Fibroblast of lung (primary cell): ENCODE results near the gene MAP7. TPM values are rescaled to one million over a fixed set of nuclear protein-coding genes. Genes with fewer than 3 reads are reported as not detected.

ENCODE experiments used
- DNase-seq, 2 donors: peaks; one replicate each; pipeline versions ENCODE4 v3.0.0 to v3.0.0-alpha.2; 2010; ENCODE audit warnings: low read depth in 2 of 2
- H2AFZ ChIP-seq: 2 replicates; pipeline ENCODE4 v1.5.1; 2012; ENCODE audit warnings: low read length, control low read depth, inconsistent platforms
- H3K27ac ChIP-seq: 2 replicates; pipeline ENCODE4 v1.5.1; 2011; ENCODE audit warnings: low read length, control low read depth; ENCODE audit not compliant: insufficient read depth
- H3K27me3 ChIP-seq: 2 replicates; pipeline ENCODE4 v1.5.1; 2011; ENCODE audit warnings: mild to moderate bottlenecking, low read length; ENCODE audit not compliant: control insufficient read depth, insufficient read depth
- H3K36me3 ChIP-seq: 2 replicates; pipeline ENCODE4 v1.5.1; 2011; ENCODE audit warnings: low read length; ENCODE audit not compliant: control insufficient read depth, insufficient read depth
- H3K4me1 ChIP-seq: 2 replicates; pipeline ENCODE4 v1.5.1; 2011; ENCODE audit warnings: low read length; ENCODE audit not compliant: control insufficient read depth, insufficient read depth; ENCODE audit errors: extremely low read depth
- H3K4me2 ChIP-seq: 2 replicates; pipeline ENCODE4 v1.5.1; 2011; ENCODE audit warnings: low read length, control low read depth; ENCODE audit not compliant: insufficient read depth; ENCODE audit errors: extremely low read depth
- H3K4me3 ChIP-seq, 4 experiments: fragments of 200-600 bp in 1 of 4; sonication (generic) in 1 of 4; replicated peaks in 1 of 4; 2 replicates each; pipeline ENCODE4 v1.5.1; 2011 to 2016; ENCODE audit warnings: low read length in 4 of 4, low read depth in 3 of 4, mild to moderate bottlenecking in 3 of 4, control low read depth in 2 of 4, inconsistent platforms in 1 of 4, mixed read lengths in 1 of 4; ENCODE audit not compliant: insufficient read depth in 1 of 4; ENCODE audit errors: control extremely low read depth in 1 of 4
- H3K79me2 ChIP-seq: 2 replicates; pipeline ENCODE4 v1.5.1; 2012; ENCODE audit warnings: mild to moderate bottlenecking, low read length, inconsistent platforms; ENCODE audit not compliant: control insufficient read depth, insufficient read depth
- H3K9ac ChIP-seq: 2 replicates; pipeline ENCODE4 v1.5.1; 2011; ENCODE audit warnings: mild to moderate bottlenecking, low read length, control low read depth; ENCODE audit not compliant: insufficient read depth
- H3K9me3 ChIP-seq: 2 replicates; pipeline ENCODE4 v1.5.1; 2012; ENCODE audit warnings: low read depth, low read length; ENCODE audit not compliant: control insufficient read depth, insufficient read depth
- H4K20me1 ChIP-seq: 2 replicates; pipeline ENCODE4 v1.5.1; 2011; ENCODE audit warnings: low read length; ENCODE audit not compliant: control insufficient read depth, insufficient read depth; ENCODE audit errors: extremely low read depth
- CTCF ChIP-seq, 2 donors: IDR thresholded peaks in 1 of 2; conservative IDR thresholded peaks in 1 of 2; 1 replicate in 1 of 2; 2 replicates in 1 of 2; pipeline ENCODE4 v1.5.1; 2011 to 2012; ENCODE audit warnings: low read length in 2 of 2, control low read depth in 1 of 2, inconsistent platforms in 1 of 2, low read depth in 1 of 2, mild to moderate bottlenecking in 1 of 2
- EZH2 ChIP-seq: IDR thresholded peaks from 2 replicates; pipeline ENCODE4 v1.5.1; 2012; ENCODE audit warnings: low read length, control low read depth, mild to moderate bottlenecking; ENCODE audit errors: missing control alignments
- polyA plus RNA-seq, 2 donors: library from polyadenylated mRNA; depleted of rRNA in 1 of 2; stranded (reverse) in 1 of 2; unstranded in 1 of 2; fragments of >200 nt; gene quantifications; 2 replicates each; pipeline ENCODE4 v1.2.1, GENCODE V29; 2011 to 2012; ENCODE audit warnings: missing spikeins in 1 of 2
- total RNA-seq: library from RNA; depleted of rRNA; stranded (reverse); fragments of >200 nt; gene quantifications from 2 replicates; pipeline ENCODE4 v1.2.1, GENCODE V29; 2014

MAP7 gene
- total and polyA plus RNA-seq, 2 donors (not counting 1 experiment from before 2014, with no cell fraction given), result 0.40 to 1.5 TPM

GRCh38 chr6:136579800-136580199 is 29.6 kb upstream of the MAP7 start:
- Histone ChIP-seq H3K27ac (no peak overlapping the region), H2AFZ (no peak overlapping the region), H4K20me1 (no peaks in the 10 kb centered on the region), H3K4me1 (peaks cover 3% of the 10 kb centered on the region), H3K4me3 (no peak overlapping the region), H3K27me3 (no peaks in the 10 kb centered on the region), H3K9ac (no peak overlapping the region), H3K79me2 (no peaks in the 10 kb centered on the region), H3K36me3 (peaks cover 3% of the 10 kb centered on the region), H3K9me3 (no peaks in the 10 kb centered on the region), H3K4me2 (no peak overlapping the region)
- peak in 1 of 2 donors; percentile 58 for DNase-seq
- TF ChIP-seq EZH2 (no peak), CTCF (conservative IDR thresholded peaks at IDR 0.05 in 1 of 2, IDR thresholded peaks at IDR 0.05 in 1 of 2; ENCODE audit: low read depth in 1 of 2, low read length in 2 of 2) (no peak)

- Histone ChIP-seq H3K9me3 (no peaks in the 10 kb centered on the region), H3K27me3 (no peaks in the 10 kb centered on the region), H3K4me1 (no peaks in the 10 kb centered on the region), H4K20me1 (no peaks in the 10 kb centered on the region), H3K27ac (no peak overlapping the region), H3K4me3 (no peak overlapping the region), H3K4me2 (no peak overlapping the region), H2AFZ (no peak overlapping the region), H3K9ac (no peak overlapping the region), H3K79me2 (no peaks in the 10 kb centered on the region), H3K36me3 (peaks cover 2% of the 10 kb centered on the region)
- TF ChIP-seq CTCF (conservative IDR thresholded peaks at IDR 0.05 in 1 of 2, IDR thresholded peaks at IDR 0.05 in 1 of 2; ENCODE audit: low read depth in 1 of 2, low read length in 2 of 2) (no peak), EZH2 (no peak)
- DNase-seq, result no peak
Measured at GRCh38 chr6:136576821-136577220, 26.6 kb upstream of the MAP7 start.

DNA sequence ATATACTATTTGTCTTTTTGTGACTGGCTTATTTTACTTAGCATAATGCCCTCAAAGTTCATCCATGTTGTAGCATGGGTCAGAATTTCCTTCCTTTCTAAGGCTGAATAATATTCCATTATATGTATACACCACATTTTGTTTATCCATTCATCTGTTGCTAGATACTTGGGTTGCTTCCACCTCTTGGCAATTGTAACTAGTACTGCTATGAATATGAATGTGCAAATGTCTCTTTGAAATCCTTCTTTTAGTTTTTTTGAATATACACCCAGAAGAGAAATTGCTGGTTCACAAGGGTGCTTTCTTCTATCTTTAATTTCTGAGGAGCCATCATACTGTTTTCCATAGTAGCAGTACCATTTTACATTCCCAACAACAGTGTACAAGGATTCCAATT is 21.3 kb upstream of the MAP7 start:
- Histone ChIP-seq H3K79me2 (no peaks in the 10 kb centered on the region), H3K4me1 (peaks cover 4% of the 10 kb centered on the region), H4K20me1 (no peaks in the 10 kb centered on the region), H2AFZ (no peak overlapping the region), H3K4me2 (no peak overlapping the region), H3K36me3 (no peaks in the 10 kb centered on the region), H3K4me3 (no peak overlapping the region), H3K27ac (no peak overlapping the region), H3K9ac (no peak overlapping the region), H3K27me3 (no peaks in the 10 kb centered on the region), H3K9me3 (no peaks in the 10 kb centered on the region)
- no peak for DNase-seq
- TF ChIP-seq EZH2 (no peak), CTCF (conservative IDR thresholded peaks at IDR 0.05 in 1 of 2, IDR thresholded peaks at IDR 0.05 in 1 of 2; ENCODE audit: low read depth in 1 of 2, low read length in 2 of 2) (no peak)
